SK-N-SH treated with all-trans-retinoic acid at 6 μM for 48 hours (cell line): ENCODE measurements around the gene ITIH4.

Experiments
- ATAC-seq: fragments of 200-7000 bp; cut with Tn5 transposase; 3 replicates; pipeline ENCODE4 v1.9.1; 2020; ENCODE audit warnings: mild to moderate bottlenecking, moderate library complexity
- ARNTL ChIP-seq: fragments of 450-650 bp; formaldehyde crosslinking; IDR thresholded peaks from 2 replicates; pipeline ENCODE4 v1.5.0; 2020; ENCODE audit warnings: low read depth, mild to moderate bottlenecking, moderate library complexity, borderline replicate concordance
- BACH2 ChIP-seq: fragments of 250-450 bp; sonication (Bioruptor Pico); IDR thresholded peaks from 2 replicates; pipeline ENCODE4 v1.9.0; 2021; ENCODE audit warnings: mild to moderate bottlenecking, borderline replicate concordance
- CSDC2 ChIP-seq: fragments of 250-450 bp; sonication (Bioruptor Pico); IDR thresholded peaks from 2 replicates; pipeline ENCODE4 v1.5.0; 2020; ENCODE audit warnings: mild to moderate bottlenecking, moderate library complexity
- ESRRG ChIP-seq: fragments of 250-450 bp; sonication (Bioruptor Pico); IDR thresholded peaks from 2 replicates; pipeline ENCODE4 v1.6.1; 2021; ENCODE audit warnings: mild to moderate bottlenecking
- GLIS3 ChIP-seq: fragments of 250-450 bp; sonication (Bioruptor Pico); IDR thresholded peaks from 2 replicates; pipeline ENCODE4 v1.5.0; 2020; ENCODE audit warnings: mild to moderate bottlenecking, moderate library complexity
- ISL1 ChIP-seq: fragments of 250-450 bp; sonication (Bioruptor Pico); IDR thresholded peaks from 2 replicates; pipeline ENCODE4 v2.1.2; 2022; ENCODE audit warnings: mild to moderate bottlenecking, moderate library complexity
- OSR1 ChIP-seq: fragments of 250-450 bp; sonication (Bioruptor Pico); IDR thresholded peaks from 2 replicates; pipeline ENCODE4 v1.8.0; 2022; ENCODE audit warnings: moderate library complexity, mild to moderate bottlenecking, inconsistent platforms
- PPARA ChIP-seq: fragments of 250-450 bp; sonication (Bioruptor Pico); IDR thresholded peaks from 2 replicates; pipeline ENCODE4 v1.5.0; 2020; ENCODE audit warnings: mild to moderate bottlenecking, borderline replicate concordance
- RARB ChIP-seq: fragments of 250-450 bp; sonication (Bioruptor Pico); IDR thresholded peaks from 2 replicates; pipeline ENCODE4 v1.8.0; 2021; ENCODE audit warnings: mild to moderate bottlenecking, moderate library complexity
- SNAI2 ChIP-seq: fragments of 250-450 bp; sonication (Bioruptor Pico); IDR thresholded peaks from 2 replicates; pipeline ENCODE4 v1.5.0; 2020; ENCODE audit warnings: mild to moderate bottlenecking, moderate library complexity
- TOX ChIP-seq: fragments of 250-450 bp; sonication (Bioruptor Pico); IDR thresholded peaks from 2 replicates; pipeline ENCODE4 v1.8.0; 2021; ENCODE audit warnings: mild to moderate bottlenecking, moderate library complexity, borderline replicate concordance
- ZC3H10 ChIP-seq: fragments of 250-450 bp; sonication (Bioruptor Pico); IDR thresholded peaks from 2 replicates; pipeline ENCODE4 v1.5.1; 2021; ENCODE audit warnings: mild to moderate bottlenecking, moderate library complexity
- ZFP3 ChIP-seq: fragments of 250-450 bp; sonication (Bioruptor Pico); IDR thresholded peaks from 2 replicates; pipeline ENCODE4 v1.5.0; 2020; ENCODE audit warnings: mild to moderate bottlenecking, moderate library complexity
- ZFP30 ChIP-seq: fragments of 450-650 bp; formaldehyde crosslinking; IDR thresholded peaks from 2 replicates; pipeline ENCODE4 v1.5.0; 2022; ENCODE audit warnings: mild to moderate bottlenecking, moderate library complexity
- ZNF565 ChIP-seq: fragments of 450-650 bp; formaldehyde crosslinking; conservative IDR thresholded peaks from 2 replicates; pipeline ENCODE4 v1.5.0; 2020; ENCODE audit warnings: low read depth, mild to moderate bottlenecking, moderate library complexity
- ZNF8 ChIP-seq: fragments of 450-650 bp; formaldehyde crosslinking; IDR thresholded peaks from 2 replicates; pipeline ENCODE4 v1.5.0; 2020; ENCODE audit warnings: mild to moderate bottlenecking, moderate library complexity
- TF ChIP-seq, protein P1 (sequence below): fragments of 250-450 bp; sonication (Bioruptor Pico); IDR thresholded peaks from 2 replicates; pipeline ENCODE4 v1.5.1; 2021; ENCODE audit warnings: mild to moderate bottlenecking, moderate library complexity
- TF ChIP-seq, protein P2 (sequence below): fragments of 250-450 bp; sonication (Bioruptor Pico); IDR thresholded peaks from 2 replicates; pipeline ENCODE4 v1.5.1; 2020; ENCODE audit warnings: low read depth, mild to moderate bottlenecking, moderate library complexity
- TF ChIP-seq, protein P3 (sequence below): fragments of 250-450 bp; sonication (Bioruptor Pico); IDR thresholded peaks from 2 replicates; pipeline ENCODE4 v1.8.0; 2021; ENCODE audit warnings: low read depth, mild to moderate bottlenecking, moderate library complexity, borderline replicate concordance
- TF ChIP-seq, protein P4 (sequence below): fragments of 250-450 bp; sonication (Bioruptor Pico); IDR thresholded peaks from 2 replicates; pipeline ENCODE4 v1.5.0; 2020; ENCODE audit warnings: mild to moderate bottlenecking, moderate library complexity

Gene ITIH4

DNA sequence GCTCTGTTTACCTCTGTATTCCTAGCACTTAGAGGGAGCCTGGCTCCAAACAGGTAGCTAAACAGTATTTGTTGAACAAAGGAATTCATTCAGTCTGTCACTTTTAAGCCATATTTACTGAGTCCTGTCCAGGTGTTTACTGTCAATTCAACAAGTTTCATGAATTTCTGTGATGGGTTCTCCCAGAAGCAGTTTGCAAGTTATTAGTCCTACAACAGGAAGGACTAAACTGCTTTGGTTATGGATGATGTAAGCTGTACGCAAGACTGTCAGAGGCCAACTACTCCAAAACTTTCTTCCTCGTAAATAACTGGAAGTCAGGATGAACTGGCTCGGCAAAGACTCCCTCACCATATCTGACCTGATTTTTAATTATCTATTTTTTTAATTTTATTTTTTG, 41.8 kb upstream of the ITIH4 start (continued):
- TF ChIP-seq, protein P1, sequence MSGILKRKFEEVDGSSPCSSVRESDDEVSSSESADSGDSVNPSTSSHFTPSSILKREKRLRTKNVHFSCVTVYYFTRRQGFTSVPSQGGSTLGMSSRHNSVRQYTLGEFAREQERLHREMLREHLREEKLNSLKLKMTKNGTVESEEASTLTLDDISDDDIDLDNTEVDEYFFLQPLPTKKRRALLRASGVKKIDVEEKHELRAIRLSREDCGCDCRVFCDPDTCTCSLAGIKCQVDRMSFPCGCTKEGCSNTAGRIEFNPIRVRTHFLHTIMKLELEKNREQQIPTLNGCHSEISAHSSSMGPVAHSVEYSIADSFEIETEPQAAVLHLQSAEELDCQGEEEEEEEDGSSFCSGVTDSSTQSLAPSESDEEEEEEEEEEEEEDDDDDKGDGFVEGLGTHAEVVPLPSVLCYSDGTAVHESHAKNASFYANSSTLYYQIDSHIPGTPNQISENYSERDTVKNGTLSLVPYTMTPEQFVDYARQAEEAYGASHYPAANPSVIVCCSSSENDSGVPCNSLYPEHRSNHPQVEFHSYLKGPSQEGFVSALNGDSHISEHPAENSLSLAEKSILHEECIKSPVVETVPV (CRISPR knock-in tag), result no peak
- TF ChIP-seq ZFP30 (CRISPR knock-in tag), result no peak
- no peak for TF ChIP-seq ZFP3 (CRISPR knock-in tag)
- no peak for TF ChIP-seq ESRRG (CRISPR knock-in tag)

DNA sequence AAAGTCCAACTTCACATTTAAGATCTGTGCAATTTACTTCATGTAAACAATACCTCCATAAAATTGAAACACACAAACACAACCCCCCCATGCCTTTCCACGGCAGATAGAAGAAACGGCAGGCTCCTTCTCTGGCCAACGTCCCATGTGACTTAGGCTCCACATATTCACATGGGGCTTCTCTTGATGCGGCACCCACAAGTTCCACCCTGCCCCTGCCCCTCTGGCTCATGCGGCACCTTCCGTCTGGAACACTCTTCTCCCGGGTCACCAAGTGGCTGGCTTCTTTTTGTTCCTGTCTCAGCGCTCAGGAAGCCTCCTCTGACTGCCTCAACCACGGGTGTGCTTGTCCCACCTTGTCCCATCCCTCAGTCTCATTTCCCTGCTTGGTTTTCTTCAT, 41.3 kb upstream of the ITIH4 start:
- ATAC-seq, result no peak
- TF ChIP-seq ZFP30 (CRISPR knock-in tag) (no peak), ZC3H10 (no peak), ESRRG (CRISPR knock-in tag) (no peak), ISL1 (CRISPR knock-in tag) (no peak), ZNF8 (CRISPR knock-in tag) (no peak), BACH2 (CRISPR knock-in tag) (no peak), GLIS3 (CRISPR knock-in tag) (no peak), TOX (CRISPR knock-in tag) (no peak), SNAI2 (CRISPR knock-in tag) (no peak), ZNF565 (no peak), ARNTL (CRISPR knock-in tag) (no peak), RARB (CRISPR knock-in tag) (no peak), ZFP3 (CRISPR knock-in tag) (no peak)
- TF ChIP-seq, protein P2, sequence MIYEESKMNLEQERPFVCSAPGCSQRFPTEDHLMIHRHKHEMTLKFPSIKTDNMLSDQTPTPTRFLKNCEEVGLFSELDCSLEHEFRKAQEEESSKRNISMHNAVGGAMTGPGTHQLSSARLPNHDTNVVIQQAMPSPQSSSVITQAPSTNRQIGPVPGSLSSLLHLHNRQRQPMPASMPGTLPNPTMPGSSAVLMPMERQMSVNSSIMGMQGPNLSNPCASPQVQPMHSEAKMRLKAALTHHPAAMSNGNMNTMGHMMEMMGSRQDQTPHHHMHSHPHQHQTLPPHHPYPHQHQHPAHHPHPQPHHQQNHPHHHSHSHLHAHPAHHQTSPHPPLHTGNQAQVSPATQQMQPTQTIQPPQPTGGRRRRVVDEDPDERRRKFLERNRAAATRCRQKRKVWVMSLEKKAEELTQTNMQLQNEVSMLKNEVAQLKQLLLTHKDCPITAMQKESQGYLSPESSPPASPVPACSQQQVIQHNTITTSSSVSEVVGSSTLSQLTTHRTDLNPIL, result no peak
- TF ChIP-seq, protein P3, sequence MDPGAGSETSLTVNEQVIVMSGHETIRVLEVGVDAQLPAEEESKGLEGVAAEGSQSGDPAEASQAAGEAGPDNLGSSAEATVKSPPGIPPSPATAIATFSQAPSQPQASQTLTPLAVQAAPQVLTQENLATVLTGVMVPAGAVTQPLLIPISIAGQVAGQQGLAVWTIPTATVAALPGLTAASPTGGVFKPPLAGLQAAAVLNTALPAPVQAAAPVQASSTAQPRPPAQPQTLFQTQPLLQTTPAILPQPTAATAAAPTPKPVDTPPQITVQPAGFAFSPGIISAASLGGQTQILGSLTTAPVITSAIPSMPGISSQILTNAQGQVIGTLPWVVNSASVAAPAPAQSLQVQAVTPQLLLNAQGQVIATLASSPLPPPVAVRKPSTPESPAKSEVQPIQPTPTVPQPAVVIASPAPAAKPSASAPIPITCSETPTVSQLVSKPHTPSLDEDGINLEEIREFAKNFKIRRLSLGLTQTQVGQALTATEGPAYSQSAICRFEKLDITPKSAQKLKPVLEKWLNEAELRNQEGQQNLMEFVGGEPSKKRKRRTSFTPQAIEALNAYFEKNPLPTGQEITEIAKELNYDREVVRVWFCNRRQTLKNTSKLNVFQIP, result no peak
- TF ChIP-seq, protein P1 (CRISPR knock-in tag), result no peak
- TF ChIP-seq, protein P4, sequence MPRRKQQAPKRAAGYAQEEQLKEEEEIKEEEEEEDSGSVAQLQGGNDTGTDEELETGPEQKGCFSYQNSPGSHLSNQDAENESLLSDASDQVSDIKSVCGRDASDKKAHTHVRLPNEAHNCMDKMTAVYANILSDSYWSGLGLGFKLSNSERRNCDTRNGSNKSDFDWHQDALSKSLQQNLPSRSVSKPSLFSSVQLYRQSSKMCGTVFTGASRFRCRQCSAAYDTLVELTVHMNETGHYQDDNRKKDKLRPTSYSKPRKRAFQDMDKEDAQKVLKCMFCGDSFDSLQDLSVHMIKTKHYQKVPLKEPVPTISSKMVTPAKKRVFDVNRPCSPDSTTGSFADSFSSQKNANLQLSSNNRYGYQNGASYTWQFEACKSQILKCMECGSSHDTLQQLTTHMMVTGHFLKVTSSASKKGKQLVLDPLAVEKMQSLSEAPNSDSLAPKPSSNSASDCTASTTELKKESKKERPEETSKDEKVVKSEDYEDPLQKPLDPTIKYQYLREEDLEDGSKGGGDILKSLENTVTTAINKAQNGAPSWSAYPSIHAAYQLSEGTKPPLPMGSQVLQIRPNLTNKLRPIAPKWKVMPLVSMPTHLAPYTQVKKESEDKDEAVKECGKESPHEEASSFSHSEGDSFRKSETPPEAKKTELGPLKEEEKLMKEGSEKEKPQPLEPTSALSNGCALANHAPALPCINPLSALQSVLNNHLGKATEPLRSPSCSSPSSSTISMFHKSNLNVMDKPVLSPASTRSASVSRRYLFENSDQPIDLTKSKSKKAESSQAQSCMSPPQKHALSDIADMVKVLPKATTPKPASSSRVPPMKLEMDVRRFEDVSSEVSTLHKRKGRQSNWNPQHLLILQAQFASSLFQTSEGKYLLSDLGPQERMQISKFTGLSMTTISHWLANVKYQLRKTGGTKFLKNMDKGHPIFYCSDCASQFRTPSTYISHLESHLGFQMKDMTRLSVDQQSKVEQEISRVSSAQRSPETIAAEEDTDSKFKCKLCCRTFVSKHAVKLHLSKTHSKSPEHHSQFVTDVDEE, result no peak

GRCh38 chr3:52870471-52870870, 40.0 kb upstream of the ITIH4 start:
- no peak for ATAC-seq
- TF ChIP-seq, protein P2, result no peak
- TF ChIP-seq ARNTL (CRISPR knock-in tag), result no peak
- no peak for TF ChIP-seq ZFP3 (CRISPR knock-in tag)
- no peak for TF ChIP-seq CSDC2
- TF ChIP-seq GLIS3 (CRISPR knock-in tag), result no peak
- no peak for TF ChIP-seq BACH2 (CRISPR knock-in tag)
- TF ChIP-seq RARB (CRISPR knock-in tag), result no peak
- no peak for TF ChIP-seq ISL1 (CRISPR knock-in tag)
- no peak for TF ChIP-seq OSR1 (CRISPR knock-in tag)
- no peak for TF ChIP-seq ESRRG (CRISPR knock-in tag)
- no peak for TF ChIP-seq PPARA (CRISPR knock-in tag)
- TF ChIP-seq, all 23 proteins: peak for 0
